ENCODE measurements around the gene PAX8.

DNA sequence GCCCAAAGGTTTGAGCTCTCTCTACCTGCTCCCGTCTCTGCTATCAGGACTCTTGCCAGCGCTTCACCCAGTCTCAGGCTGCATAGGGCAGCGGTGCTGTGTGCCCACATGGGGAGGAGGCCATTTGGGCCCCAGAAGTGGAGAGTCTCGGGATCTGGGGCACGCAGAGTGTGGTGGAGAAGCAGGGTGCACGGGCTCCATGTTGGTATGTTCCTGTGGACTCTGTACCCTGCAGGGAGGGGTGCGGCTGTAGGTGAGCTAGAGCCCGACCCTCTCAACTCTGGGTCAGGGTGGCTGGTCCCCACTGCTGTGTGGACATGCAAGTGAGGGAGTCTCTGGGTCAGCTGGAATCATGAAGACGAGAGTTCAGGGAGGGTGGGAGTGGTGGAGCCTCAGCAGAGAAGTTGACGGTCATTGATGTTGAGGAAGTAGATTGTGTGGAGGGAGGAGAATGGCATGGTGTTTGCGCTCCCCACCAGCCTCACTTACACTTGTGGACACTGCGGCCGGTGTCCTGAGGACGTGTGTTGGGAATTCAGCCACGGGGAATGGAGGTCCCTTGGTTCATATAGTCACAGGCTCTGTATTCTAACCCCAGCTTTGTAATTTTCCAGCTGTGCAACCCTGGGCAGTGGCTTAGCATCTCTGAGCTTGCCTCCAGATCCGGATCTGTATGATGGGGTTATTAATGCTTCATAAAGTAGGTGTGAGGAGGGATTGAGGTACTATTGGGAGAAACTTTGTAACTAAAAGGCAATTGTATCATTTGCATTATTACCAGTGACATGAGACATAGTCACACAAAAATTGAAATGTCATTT is 105.8 kb downstream of the PAX8 start:
- TF ChIP-seq, protein P1, sequence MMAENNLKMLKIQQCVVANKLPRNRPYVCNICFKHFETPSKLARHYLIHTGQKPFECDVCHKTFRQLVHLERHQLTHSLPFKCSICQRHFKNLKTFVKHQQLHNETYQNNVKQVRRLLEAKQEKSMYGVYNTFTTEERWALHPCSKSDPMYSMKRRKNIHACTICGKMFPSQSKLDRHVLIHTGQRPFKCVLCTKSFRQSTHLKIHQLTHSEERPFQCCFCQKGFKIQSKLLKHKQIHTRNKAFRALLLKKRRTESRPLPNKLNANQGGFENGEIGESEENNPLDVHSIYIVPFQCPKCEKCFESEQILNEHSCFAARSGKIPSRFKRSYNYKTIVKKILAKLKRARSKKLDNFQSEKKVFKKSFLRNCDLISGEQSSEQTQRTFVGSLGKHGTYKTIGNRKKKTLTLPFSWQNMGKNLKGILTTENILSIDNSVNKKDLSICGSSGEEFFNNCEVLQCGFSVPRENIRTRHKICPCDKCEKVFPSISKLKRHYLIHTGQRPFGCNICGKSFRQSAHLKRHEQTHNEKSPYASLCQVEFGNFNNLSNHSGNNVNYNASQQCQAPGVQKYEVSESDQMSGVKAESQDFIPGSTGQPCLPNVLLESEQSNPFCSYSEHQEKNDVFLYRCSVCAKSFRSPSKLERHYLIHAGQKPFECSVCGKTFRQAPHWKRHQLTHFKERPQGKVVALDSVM (CRISPR knock-in tag; IDR thresholded peaks at IDR 0.05): no peak
- no peak for TF ChIP-seq SMC3 (IDR thresholded peaks at IDR 0.05; ENCODE audit: low read length)
- TF ChIP-seq ZNF274 (CRISPR knock-in tag; IDR thresholded peaks at IDR 0.05): no peak
- no peak for TF ChIP-seq HOXA5 (CRISPR knock-in tag; IDR thresholded peaks at IDR 0.05)
- TF ChIP-seq POLR2A (IDR thresholded peaks at IDR 0.05; ENCODE audit: insufficient read depth in 1 of 2, low read depth in 2 of 2, low read length in 2 of 2): no peak
